ENCODE data around the gene DRD4. TPM values are rescaled to one million over a fixed set of nuclear protein-coding genes. Genes with fewer than 3 reads are reported as not detected.
A peak's percentile ranks its signal among the peaks of the same experiment; 100 is the strongest.

Gene DRD4
- total and polyA plus RNA-seq, 10 of the 15 experiments (the other 5 are each of a cell fraction or from before 2014, with no cell fraction given) = not detected

DNA sequence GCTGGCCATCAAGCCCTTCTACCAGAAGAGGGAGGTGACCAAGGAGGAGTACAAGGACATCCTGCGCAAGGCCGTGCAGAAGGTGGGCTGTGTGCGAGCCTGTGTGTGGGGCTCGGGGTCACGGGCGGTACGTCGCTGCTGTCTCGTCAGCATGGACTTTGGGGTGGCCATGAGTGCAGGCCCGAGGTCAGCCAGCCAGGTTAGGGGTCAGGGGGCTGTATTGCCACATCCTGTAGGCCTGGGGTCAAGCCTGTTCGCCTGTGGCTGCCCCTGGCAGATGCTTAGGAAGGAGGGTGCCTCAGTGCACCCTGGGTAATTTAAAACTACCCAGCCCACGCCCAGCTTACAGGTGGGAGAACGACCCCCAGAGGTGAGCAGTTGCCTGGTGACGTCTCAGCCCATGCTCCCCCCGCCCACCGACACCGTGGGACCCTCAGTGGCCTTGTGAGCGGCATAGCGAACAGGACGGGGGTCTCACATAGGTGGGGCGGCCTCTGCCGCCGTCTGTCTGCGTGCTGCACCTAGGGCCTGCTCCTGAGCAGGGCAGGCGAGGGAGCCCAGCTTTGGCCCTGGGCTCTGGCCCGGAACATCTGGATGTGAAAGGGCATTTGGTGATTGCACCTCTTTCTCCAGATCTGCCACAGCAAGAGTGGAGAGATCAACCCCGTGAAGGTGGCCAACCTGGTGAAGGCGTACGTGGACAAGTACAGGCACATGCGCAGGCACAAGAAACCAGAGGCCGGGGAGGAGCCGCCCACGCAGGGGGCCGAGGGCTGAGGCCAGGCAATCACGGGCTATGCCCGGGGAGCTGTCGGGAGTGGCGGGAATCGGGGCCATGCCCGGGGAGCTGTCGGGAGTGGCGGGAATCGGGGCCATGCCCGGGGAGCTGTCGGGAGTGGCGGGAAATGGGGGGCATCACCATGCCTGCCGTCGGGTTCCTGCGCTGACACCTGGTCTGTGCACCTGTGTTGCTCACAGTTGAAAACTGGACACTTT lies 25.8 kb upstream of the DRD4 start:
- POLR2A ChIA-PET = interaction anchor here (0.5 kb wide), 1 partner anchor 107 kb away, joined by 4 read pairs; no protein-coding TSS in a partner anchor
- H3K27ac ChIP-seq (ENCODE audit: control insufficient read depth, insufficient read depth) = no peak overlapping the region
- FAIRE-seq (no peak), ATAC-seq (no peak), DNase-seq (ENCODE audit: low read depth, low spot score) (no peak)
- BruUV-seq (replicated peaks) = no TSS peak
- in situ Hi-C loops (cut with MboI) (no loop called here), intact Hi-C loops (cut with micrococcal nuclease; ENCODE audit: unreplicated experiment) (no loop called here)
- CTCF ChIA-PET = interaction anchor here (1.1 kb wide), 1 partner anchor 57 kb away, joined by 3 read pairs; no protein-coding TSS in a partner anchor
- 96% methylated on average over 46 of the region's 49 CpGs for WGBS (ENCODE audit: insufficient coverage, insufficient replicate concordance, low lambda C conversion rate, missing lambda C conversion rate)
- no peaks in the 10 kb centered on the region for H3K9me3 ChIP-seq (replicated peaks; ENCODE audit: control insufficient read depth, insufficient read depth, low read length)
- H3K4me2 ChIP-seq (ENCODE audit: control insufficient read depth, insufficient read depth) = no peak overlapping the region
- SMC1A ChIA-PET (ENCODE audit: uncharacterized antibody, unreplicated experiment) = no interaction called here
- no peak overlapping the region for H3K9ac ChIP-seq (ENCODE audit: control insufficient read depth, insufficient read depth, low read length)
- no peaks in the 10 kb centered on the region for H3K27me3 ChIP-seq (replicated peaks in 1 of 2; ENCODE audit: control insufficient read depth in 2 of 2, insufficient read depth in 2 of 2, low read length in 1 of 2)
- H3K4me3 ChIP-seq = no peak overlapping the region
- H3K36me3 ChIP-seq (ENCODE audit: control insufficient read depth in 2 of 2, insufficient read depth in 2 of 2, low read length in 1 of 2) = peaks cover 16 to 59% of the 10 kb centered on the region in 2 experiments; a peak in 3 of 4 replicates
- H3K79me2 ChIP-seq (ENCODE audit: control insufficient read depth, insufficient read depth, low read length) = peaks cover 26% of the 10 kb centered on the region
- no peak overlapping the region for H2AFZ ChIP-seq (ENCODE audit: control insufficient read depth, low read depth, low read length)
- RAD21 ChIA-PET (ENCODE audit: unreplicated experiment) = no interaction called here
- H4K20me1 ChIP-seq (ENCODE audit: control insufficient read depth, insufficient read depth) = peaks cover 11% of the 10 kb centered on the region
- H3K4me1 ChIP-seq (ENCODE audit: control insufficient read depth, insufficient read depth, low read length) = peaks cover 10% of the 10 kb centered on the region
- TF ChIP-seq NFYA (IDR thresholded peaks at IDR 0.05; ENCODE audit: borderline replicate concordance, low read depth, low read length) (no peak), SRF (IDR thresholded peaks at IDR 0.05; ENCODE audit: low read depth in 2 of 2, low read length in 2 of 2) (no peak), IRF4 (IDR thresholded peaks at IDR 0.05; ENCODE audit: low read depth, low read length) (no peak), TBL1XR1 (IDR thresholded peaks at IDR 0.05; ENCODE audit: low read depth, low read length) (no peak), YY1 (IDR thresholded peaks at IDR 0.05; ENCODE audit: low read depth, low read length) (no peak), SREBF2 (IDR thresholded peaks at IDR 0.05; ENCODE audit: low read length) (no peak), POLR2A (IDR thresholded peaks at IDR 0.05; ENCODE audit: low read depth, low read length) (peak; percentile 83), FOXK2 (IDR thresholded peaks at IDR 0.05) (no peak), ZNF622 (IDR thresholded peaks at IDR 0.05) (no peak), POLR2AphosphoS2 (IDR thresholded peaks at IDR 0.05; ENCODE audit: low read depth, low read length) (no peak), BMI1 (IDR thresholded peaks at IDR 0.05; ENCODE audit: borderline replicate concordance) (no peak), MYC (IDR thresholded peaks at IDR 0.05; ENCODE audit: insufficient read depth, insufficient read length, insufficient replicate concordance, low read length, severe bottlenecking) (no peak), SUPT20H (IDR thresholded peaks at IDR 0.05; ENCODE audit: borderline replicate concordance, control insufficient read depth, low read depth, low read length) (no peak), ZNF207 (IDR thresholded peaks at IDR 0.05; ENCODE audit: borderline replicate concordance) (no peak)
- TF ChIP-seq, protein P1, sequence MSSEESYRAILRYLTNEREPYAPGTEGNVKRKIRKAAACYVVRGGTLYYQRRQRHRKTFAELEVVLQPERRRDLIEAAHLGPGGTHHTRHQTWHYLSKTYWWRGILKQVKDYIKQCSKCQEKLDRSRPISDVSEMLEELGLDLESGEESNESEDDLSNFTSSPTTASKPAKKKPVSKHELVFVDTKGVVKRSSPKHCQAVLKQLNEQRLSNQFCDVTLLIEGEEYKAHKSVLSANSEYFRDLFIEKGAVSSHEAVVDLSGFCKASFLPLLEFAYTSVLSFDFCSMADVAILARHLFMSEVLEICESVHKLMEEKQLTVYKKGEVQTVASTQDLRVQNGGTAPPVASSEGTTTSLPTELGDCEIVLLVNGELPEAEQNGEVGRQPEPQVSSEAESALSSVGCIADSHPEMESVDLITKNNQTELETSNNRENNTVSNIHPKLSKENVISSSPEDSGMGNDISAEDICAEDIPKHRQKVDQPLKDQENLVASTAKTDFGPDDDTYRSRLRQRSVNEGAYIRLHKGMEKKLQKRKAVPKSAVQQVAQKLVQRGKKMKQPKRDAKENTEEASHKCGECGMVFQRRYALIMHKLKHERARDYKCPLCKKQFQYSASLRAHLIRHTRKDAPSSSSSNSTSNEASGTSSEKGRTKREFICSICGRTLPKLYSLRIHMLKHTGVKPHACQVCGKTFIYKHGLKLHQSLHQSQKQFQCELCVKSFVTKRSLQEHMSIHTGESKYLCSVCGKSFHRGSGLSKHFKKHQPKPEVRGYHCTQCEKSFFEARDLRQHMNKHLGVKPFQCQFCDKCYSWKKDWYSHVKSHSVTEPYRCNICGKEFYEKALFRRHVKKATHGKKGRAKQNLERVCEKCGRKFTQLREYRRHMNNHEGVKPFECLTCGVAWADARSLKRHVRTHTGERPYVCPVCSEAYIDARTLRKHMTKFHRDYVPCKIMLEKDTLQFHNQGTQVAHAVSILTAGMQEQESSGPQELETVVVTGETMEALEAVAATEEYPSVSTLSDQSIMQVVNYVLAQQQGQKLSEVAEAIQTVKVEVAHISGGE (CRISPR knock-in tag; IDR thresholded peaks at IDR 0.05) = no peak
- TF ChIP-seq, protein P2, sequence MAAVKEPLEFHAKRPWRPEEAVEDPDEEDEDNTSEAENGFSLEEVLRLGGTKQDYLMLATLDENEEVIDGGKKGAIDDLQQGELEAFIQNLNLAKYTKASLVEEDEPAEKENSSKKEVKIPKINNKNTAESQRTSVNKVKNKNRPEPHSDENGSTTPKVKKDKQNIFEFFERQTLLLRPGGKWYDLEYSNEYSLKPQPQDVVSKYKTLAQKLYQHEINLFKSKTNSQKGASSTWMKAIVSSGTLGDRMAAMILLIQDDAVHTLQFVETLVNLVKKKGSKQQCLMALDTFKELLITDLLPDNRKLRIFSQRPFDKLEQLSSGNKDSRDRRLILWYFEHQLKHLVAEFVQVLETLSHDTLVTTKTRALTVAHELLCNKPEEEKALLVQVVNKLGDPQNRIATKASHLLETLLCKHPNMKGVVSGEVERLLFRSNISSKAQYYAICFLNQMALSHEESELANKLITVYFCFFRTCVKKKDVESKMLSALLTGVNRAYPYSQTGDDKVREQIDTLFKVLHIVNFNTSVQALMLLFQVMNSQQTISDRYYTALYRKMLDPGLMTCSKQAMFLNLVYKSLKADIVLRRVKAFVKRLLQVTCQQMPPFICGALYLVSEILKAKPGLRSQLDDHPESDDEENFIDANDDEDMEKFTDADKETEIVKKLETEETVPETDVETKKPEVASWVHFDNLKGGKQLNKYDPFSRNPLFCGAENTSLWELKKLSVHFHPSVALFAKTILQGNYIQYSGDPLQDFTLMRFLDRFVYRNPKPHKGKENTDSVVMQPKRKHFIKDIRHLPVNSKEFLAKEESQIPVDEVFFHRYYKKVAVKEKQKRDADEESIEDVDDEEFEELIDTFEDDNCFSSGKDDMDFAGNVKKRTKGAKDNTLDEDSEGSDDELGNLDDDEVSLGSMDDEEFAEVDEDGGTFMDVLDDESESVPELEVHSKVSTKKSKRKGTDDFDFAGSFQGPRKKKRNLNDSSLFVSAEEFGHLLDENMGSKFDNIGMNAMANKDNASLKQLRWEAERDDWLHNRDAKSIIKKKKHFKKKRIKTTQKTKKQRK (IDR thresholded peaks at IDR 0.05; ENCODE audit: low read depth, low read length) = no peak
